Activated CD4-positive, alpha-beta T cell treated with anti-CD3 and anti-CD28 coated beads, Interleukin-2, Interleukin-4, amounts not matched to agents 100 ng/mL and 50 ng/mL, durations not matched to agents 16 hours and 8 hours (primary cell): ENCODE results near the gene REG3A.

Experiments
- DNase-seq: peaks from one replicate; pipeline ENCODE4 v3.0.0-alpha.2; 2020; ENCODE audit warnings: low spot score

The REG3A gene

DNA sequence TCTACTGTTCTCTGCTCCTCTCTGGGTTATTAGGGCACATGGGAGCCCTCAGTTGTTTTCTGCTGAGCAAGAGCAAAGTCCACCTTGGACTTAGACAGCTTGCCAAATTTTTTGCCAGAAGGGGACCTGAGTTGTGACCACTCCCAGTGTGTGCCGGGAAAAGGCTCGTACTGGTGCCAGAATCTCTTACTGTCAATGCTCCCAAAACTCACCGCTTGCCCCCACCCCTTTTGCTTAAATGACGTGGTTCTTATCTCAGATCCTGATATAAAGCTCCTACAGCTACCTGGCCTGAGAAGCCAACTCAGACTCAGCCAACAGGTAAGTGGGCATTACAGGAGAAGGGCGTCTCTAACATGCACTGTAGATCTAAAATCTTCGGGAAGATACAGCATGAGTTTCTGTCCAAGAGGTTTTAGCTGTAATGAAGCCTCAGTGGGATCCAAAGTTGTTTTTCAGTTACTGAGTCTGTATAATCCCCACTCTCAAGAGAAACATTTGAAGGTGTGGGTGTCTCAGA lies 39.3 kb downstream of the REG3A start, which contains the start of gene REG1A:
TSS of gene REG1A (plus strand) at position 295 of the 520 bp plus-strand sequence. CDS start 374 bp downstream, outside the sequence.
- DNase-seq, result no peak

DNA sequence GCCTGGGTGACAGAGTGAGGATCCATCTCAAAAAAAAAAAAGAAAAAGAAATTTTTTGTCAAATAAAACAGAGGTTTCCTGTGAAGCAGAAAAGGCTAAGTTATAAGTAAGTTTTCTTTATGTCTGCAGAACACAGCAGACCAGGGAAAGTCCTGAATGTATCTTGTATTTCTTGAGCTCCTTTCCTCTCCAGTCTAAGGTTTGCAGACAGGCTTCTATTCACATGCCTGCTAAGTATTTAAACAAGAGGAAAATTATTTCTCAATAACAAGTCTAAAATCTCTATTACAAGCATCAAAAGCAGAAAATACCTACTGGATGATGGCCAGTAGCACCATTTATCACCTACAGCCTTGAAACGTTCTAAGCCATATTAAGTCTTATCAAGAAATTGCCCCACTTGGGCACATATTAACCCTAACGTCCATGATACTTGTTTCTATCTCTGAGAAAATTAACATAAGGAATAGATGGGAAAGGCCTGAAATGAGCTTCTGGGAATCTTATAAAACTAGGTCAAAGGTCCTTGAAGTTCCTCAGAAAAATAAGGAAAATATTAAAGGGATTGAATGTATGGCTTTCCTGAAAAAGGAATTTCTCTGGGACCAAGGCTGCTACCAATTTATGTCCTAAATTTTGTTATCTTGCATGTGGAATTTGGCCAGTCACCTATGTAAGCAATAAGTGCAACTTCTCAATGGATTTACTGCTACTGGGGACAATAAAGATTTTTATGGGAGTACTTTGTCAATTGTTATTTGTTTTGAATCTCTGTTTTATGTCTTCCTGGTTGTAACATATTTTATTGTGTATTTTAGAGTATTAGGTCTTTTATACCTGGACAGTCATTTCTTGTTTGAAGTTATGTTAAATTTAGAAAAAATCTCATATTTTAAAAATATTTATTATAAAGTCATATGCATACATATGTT lies 42.3 kb downstream of the REG3A start:
- no peak for DNase-seq

DNA sequence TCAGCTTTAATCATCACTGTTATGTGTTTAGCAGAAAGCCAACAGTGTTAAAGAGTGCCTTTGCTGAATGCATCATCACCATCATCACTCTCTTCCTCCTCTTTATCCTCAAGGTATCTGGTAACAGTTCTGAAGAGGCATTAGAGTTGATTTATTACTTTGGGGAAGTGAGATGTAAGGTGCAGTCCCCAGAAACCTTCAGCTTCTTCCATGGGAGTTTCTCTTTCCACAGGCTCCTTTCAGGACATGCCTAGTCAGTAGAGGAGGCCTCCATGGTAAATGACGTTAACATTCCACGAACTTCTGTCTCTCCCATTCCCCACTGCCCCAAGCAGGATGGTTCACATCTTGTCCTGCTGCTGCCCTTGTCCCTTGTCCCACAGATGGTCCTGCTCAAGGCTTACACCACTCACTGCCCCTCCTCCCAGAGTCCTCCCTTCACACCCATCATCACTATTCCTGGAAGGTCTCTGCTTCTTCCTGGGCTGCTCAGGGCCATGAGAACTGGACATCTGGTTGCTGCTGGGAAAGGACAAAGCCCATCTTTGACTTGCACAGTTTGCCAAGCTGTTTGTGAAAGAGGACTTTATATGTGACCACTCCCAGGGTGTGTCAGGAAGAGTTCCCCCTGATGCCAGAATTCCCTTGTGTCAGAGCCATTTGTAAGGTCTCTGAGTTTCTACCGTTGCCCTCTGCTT lies 44.6 kb downstream of the REG3A start:
- DNase-seq, result no peak

DNA sequence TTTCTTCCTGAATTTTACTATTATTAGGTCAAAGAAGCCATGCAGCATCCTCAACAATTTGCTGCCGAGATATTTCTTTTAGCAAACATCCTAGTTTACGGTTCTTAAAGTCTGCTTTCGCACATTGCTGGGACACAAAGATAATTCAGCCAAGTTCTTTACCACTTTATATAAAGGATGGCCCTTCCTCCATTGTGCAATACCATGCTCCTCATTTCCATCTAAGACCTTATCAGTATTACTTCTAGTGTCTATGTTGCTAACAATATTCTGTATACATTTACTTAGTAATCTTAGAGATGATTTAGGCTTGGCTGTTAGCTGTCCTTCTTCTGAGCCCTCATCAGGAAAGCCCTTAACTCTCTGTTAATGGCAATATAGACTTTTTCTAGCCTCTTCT lies 47.3 kb downstream of the REG3A start:
- DNase-seq, result no peak
